WTC11 (cell line): ENCODE measurements around the gene NAA50. TPM values are rescaled to one million over a fixed set of nuclear protein-coding genes. Genes with fewer than 3 reads are reported as not detected.

ENCODE experiments used
- ATAC-seq: fragments of 200-7000 bp; cut with Tn5 transposase; 2 replicates; pipeline ENCODE4 v1.10.0; 2021; ENCODE audit warnings: mild to moderate bottlenecking, moderate library complexity
- Bru-seq: library from RNA; stranded (reverse); fragments of 400-500 nt; gene quantifications from one replicate; lab custom pipeline; 2021; lab: Mats Ljungman, UMichigan
- CTCF ChIA-PET: fragments of 300-600 bp; sonication (Branson Sonifier 250); formaldehyde crosslinking; loops from one replicate; lab custom pipeline; 2021; ENCODE audit warnings: antibody characterized with exemption; lab: Charles Lee
- POLR2A ChIA-PET: fragments of 350-600 bp; sonication (Branson Sonifier 250); formaldehyde crosslinking; loops from one replicate; lab custom pipeline; 2021; ENCODE audit warnings: antibody characterized with exemption; lab: Charles Lee
- DNase-seq: peaks from one replicate; pipeline ENCODE4 v3.0.0; 2021; ENCODE audit warnings: low spot score
- H3K27ac Mint-ChIP-seq: 2 replicates; pipeline ENCODE4 v1.8.0; 2021; ENCODE audit warnings: mixed read lengths
- H3K27me3 Mint-ChIP-seq: 2 replicates; pipeline ENCODE4 v1.8.0; 2021; ENCODE audit warnings: low read depth, mild to moderate bottlenecking, moderate library complexity, mixed read lengths
- H3K36me3 Mint-ChIP-seq: 2 replicates; pipeline ENCODE4 v1.8.0; 2021; ENCODE audit warnings: mixed read lengths
- H3K4me1 Mint-ChIP-seq: 2 replicates; pipeline ENCODE4 v1.8.0; 2022; ENCODE audit warnings: mixed read lengths
- H3K4me3 Mint-ChIP-seq: 2 replicates; pipeline ENCODE4 v1.8.0; 2021; ENCODE audit warnings: mild to moderate bottlenecking, moderate library complexity, mixed read lengths
- H3K9me3 Mint-ChIP-seq: 2 replicates; pipeline ENCODE4 v1.8.0; 2021; ENCODE audit warnings: mixed read lengths
- CREB1 ChIP-seq: sonication (generic); formaldehyde crosslinking; IDR thresholded peaks from 2 replicates; pipeline ENCODE4 v1.8.0; 2023; ENCODE audit warnings: mild to moderate bottlenecking, missing genetic modification reagents
- CREM ChIP-seq: sonication (generic); formaldehyde crosslinking; IDR thresholded peaks from 2 replicates; pipeline ENCODE4 v1.8.1; 2022; ENCODE audit warnings: mild to moderate bottlenecking, missing genetic modification reagents, moderate library complexity
- ESRRA ChIP-seq: sonication (generic); formaldehyde crosslinking; IDR thresholded peaks from 2 replicates; pipeline ENCODE4 v1.8.1; 2022; ENCODE audit warnings: mild to moderate bottlenecking, missing genetic modification reagents, borderline replicate concordance
- ETV6 ChIP-seq: sonication (generic); formaldehyde crosslinking; IDR thresholded peaks from 2 replicates; pipeline ENCODE4 v1.8.1; 2022; ENCODE audit warnings: mild to moderate bottlenecking, missing genetic modification reagents
- FOXK1 ChIP-seq: sonication (generic); formaldehyde crosslinking; IDR thresholded peaks from 2 replicates; pipeline ENCODE4 v1.8.0; 2022; ENCODE audit warnings: mild to moderate bottlenecking, moderate library complexity, missing genetic modification reagents
- FOXP1 ChIP-seq: sonication (generic); formaldehyde crosslinking; IDR thresholded peaks from 2 replicates; pipeline ENCODE4 v1.8.0; 2022; ENCODE audit warnings: missing genetic modification reagents, mild to moderate bottlenecking, moderate library complexity, borderline replicate concordance
- GABPB1 ChIP-seq: sonication (generic); formaldehyde crosslinking; IDR thresholded peaks from 2 replicates; pipeline ENCODE4 v1.8.1; 2023; ENCODE audit warnings: mild to moderate bottlenecking, missing genetic modification reagents
- NR2C2 ChIP-seq: sonication (generic); formaldehyde crosslinking; IDR thresholded peaks from 2 replicates; pipeline ENCODE4 v1.8.0; 2022; ENCODE audit warnings: mild to moderate bottlenecking, missing genetic modification reagents
- NR3C1 ChIP-seq: sonication (generic); formaldehyde crosslinking; conservative IDR thresholded peaks from 2 replicates; pipeline ENCODE4 v1.8.1; 2023; ENCODE audit warnings: low read depth, mild to moderate bottlenecking, missing genetic modification reagents
- RELA ChIP-seq: sonication (generic); formaldehyde crosslinking; IDR thresholded peaks from 2 replicates; pipeline ENCODE4 v1.8.1; 2022; ENCODE audit warnings: missing genetic modification reagents, mild to moderate bottlenecking, borderline replicate concordance
- SOX15 ChIP-seq: fragments of 250-450 bp; sonication (Bioruptor Pico); IDR thresholded peaks from 2 replicates; pipeline ENCODE4 v1.9.0; 2021; ENCODE audit warnings: mild to moderate bottlenecking
- TCF7 ChIP-seq: sonication (generic); formaldehyde crosslinking; IDR thresholded peaks from 2 replicates; pipeline ENCODE4 v1.8.0; 2022; ENCODE audit warnings: mild to moderate bottlenecking, low read depth, missing genetic modification reagents, moderate library complexity
- ZBTB21 ChIP-seq: sonication (generic); formaldehyde crosslinking; IDR thresholded peaks from 2 replicates; pipeline ENCODE4 v1.8.1; 2023; ENCODE audit warnings: mild to moderate bottlenecking, missing genetic modification reagents, borderline replicate concordance
- ZNF317 ChIP-seq: sonication (generic); formaldehyde crosslinking; IDR thresholded peaks from 2 replicates; pipeline ENCODE4 v1.8.1; 2023; ENCODE audit warnings: low read depth, mild to moderate bottlenecking, moderate library complexity, missing genetic modification reagents, borderline replicate concordance
- ZNF671 ChIP-seq: fragments of 250-450 bp; sonication (Bioruptor Pico); IDR thresholded peaks from 2 replicates; pipeline ENCODE4 v1.8.0; 2021; ENCODE audit warnings: mild to moderate bottlenecking
- long read RNA-seq, 3 experiments: library from RNA in 1 of 3; library from capped mRNA in 1 of 3; library from polyadenylated mRNA in 1 of 3; unstranded in 2 of 3; stranded (forward) in 1 of 3; transcript quantifications; one replicate each; pipeline ENCODE4 v2.0.0, GENCODE V29; 2021
- total RNA-seq: library from RNA; stranded (reverse); gene quantifications from 3 replicates; pipeline ENCODE4 v1.2.3, GENCODE V29; 2021
- TF ChIP-seq, protein P1 (sequence below): sonication (generic); formaldehyde crosslinking; IDR thresholded peaks from 2 replicates; pipeline ENCODE4 v1.8.1; 2023; ENCODE audit warnings: mild to moderate bottlenecking, moderate library complexity, missing genetic modification reagents
- TF ChIP-seq, protein P2 (sequence below): sonication (generic); formaldehyde crosslinking; IDR thresholded peaks from 2 replicates; pipeline ENCODE4 v1.8.0; 2022; ENCODE audit warnings: mild to moderate bottlenecking, missing genetic modification reagents
- TF ChIP-seq, protein P3 (sequence below): sonication (generic); formaldehyde crosslinking; IDR thresholded peaks from 2 replicates; pipeline ENCODE4 v1.8.1; 2022; ENCODE audit warnings: mild to moderate bottlenecking, moderate library complexity, missing genetic modification reagents
- TF ChIP-seq, protein P4 (sequence below): sonication (generic); formaldehyde crosslinking; IDR thresholded peaks from 2 replicates; pipeline ENCODE4 v1.8.0; 2022; ENCODE audit warnings: mild to moderate bottlenecking, missing genetic modification reagents
- TF ChIP-seq, protein P5 (sequence below): sonication (generic); formaldehyde crosslinking; IDR thresholded peaks from 2 replicates; pipeline ENCODE4 v1.8.0; 2022; ENCODE audit warnings: mild to moderate bottlenecking, missing genetic modification reagents
- TF ChIP-seq, protein P6 (sequence below): fragments of 250-450 bp; sonication (Bioruptor Pico); IDR thresholded peaks from 2 replicates; pipeline ENCODE4 v1.8.0; 2021; ENCODE audit warnings: mild to moderate bottlenecking
- TF ChIP-seq, protein P7 (sequence below): sonication (generic); formaldehyde crosslinking; IDR thresholded peaks from 2 replicates; pipeline ENCODE4 v1.8.0; 2023; ENCODE audit warnings: missing genetic modification reagents
- TF ChIP-seq, protein P8 (sequence below): sonication (generic); formaldehyde crosslinking; IDR thresholded peaks from 2 replicates; pipeline ENCODE4 v1.8.1; 2022; ENCODE audit warnings: mild to moderate bottlenecking, missing genetic modification reagents, moderate library complexity, borderline replicate concordance
- TF ChIP-seq, protein P9 (sequence below): sonication (generic); formaldehyde crosslinking; IDR thresholded peaks from 2 replicates; pipeline ENCODE4 v1.8.0; 2022; ENCODE audit warnings: mild to moderate bottlenecking, missing genetic modification reagents

The NAA50 gene
- 170 to 193 TPM (median 175 TPM) in 3 replicates for total RNA-seq
- percentile 98 among the genes with signal in this experiment for Bru-seq, nascent RNA
- long read RNA-seq, experiment 1, full-length matches to known transcripts, result 1,091 of 1,201 reads
- long read RNA-seq, experiment 1, partial matches to known transcripts, result 25 of 1,201 reads
- long read RNA-seq, experiment 1, other reads (novel, unspliced or antisense), result 85 of 1,201 reads
- long read RNA-seq, experiment 2, full-length matches to known transcripts, result 103 of 203 reads
- long read RNA-seq, experiment 2, partial matches to known transcripts, result 9 of 203 reads
- long read RNA-seq, experiment 2, other reads (novel, unspliced or antisense), result 91 of 203 reads
- long read RNA-seq, experiment 3, full-length matches to known transcripts, result 137 of 154 reads
- long read RNA-seq, experiment 3, partial matches to known transcripts, result 3 of 154 reads
- long read RNA-seq, experiment 3, other reads (novel, unspliced or antisense), result 14 of 154 reads

DNA sequence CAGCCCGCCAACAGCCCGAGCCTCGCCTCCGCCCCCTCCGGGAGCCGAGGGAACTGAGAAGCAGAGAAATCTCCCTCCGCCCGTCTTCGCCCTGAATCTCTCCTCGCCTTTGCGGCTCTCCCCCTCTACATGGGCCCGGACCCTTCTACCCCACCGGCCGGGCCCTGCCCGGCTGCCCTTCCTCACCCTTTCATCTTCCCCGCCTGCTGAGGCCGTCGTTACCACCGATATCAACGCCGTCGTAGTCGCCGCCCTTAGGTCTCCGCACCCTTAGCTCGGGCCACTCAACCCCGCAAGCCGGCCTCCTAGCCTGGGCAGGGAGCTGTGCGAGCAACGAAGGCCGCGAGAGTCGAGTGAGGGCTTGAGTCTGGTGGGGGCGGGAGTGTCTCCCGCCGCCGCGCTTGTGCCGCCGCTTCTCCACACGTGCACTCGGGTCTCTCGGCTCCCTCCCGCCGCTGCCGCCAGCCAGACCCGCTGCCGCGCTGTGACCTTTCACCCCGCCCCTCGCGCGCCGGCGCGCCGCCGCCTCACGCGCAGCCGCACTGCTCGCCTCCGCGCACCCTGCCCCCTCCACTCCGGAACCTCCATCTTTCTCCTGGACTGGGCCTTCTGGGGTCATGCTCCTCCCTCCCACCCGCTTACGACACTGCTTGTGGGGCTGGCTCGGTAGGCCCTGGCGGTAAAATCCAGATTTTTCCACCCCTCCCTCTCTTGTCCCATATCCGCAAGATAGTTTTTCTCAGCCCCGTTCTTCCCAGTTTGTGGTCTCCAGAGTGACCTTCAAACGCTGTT lies at the start of gene NAA50:
Gene NAA50, minus strand, starts transcription at position 494 of the 792 bp plus-strand sequence. Its CDS starts 300 bp downstream, at position 194.
- peak; percentile 70 for ATAC-seq
- POLR2A ChIA-PET, result interaction anchor here (0.5 to 1.8 kb wide), 6 partner anchors 10 to 160 kb away, joined by 3 to 7 read pairs (median 4); partner anchors contain the start of gene USF3
- DNase-seq, result peak; percentile 93
- Mint-ChIP-seq H3K27ac (peak within 1 kb of the TSS; percentile 100), H3K4me3 (peak within 1 kb of the TSS; percentile 98), H3K27me3 (no peaks in the 10 kb centered on the region), H3K9me3 (no peaks in the 10 kb centered on the region), H3K4me1 (peaks cover 53% of the 10 kb centered on the region), H3K36me3 (no peaks in the 10 kb centered on the region)
- CTCF ChIA-PET, result interaction anchor here (0.9 to 2.0 kb wide), 20 partner anchors 9 to 305 kb away, joined by 3 to 32 read pairs (median 4); partner anchors contain the start of genes CFAP44, GRAMD1C, SPICE1 and USF3
- TF ChIP-seq, protein P1, sequence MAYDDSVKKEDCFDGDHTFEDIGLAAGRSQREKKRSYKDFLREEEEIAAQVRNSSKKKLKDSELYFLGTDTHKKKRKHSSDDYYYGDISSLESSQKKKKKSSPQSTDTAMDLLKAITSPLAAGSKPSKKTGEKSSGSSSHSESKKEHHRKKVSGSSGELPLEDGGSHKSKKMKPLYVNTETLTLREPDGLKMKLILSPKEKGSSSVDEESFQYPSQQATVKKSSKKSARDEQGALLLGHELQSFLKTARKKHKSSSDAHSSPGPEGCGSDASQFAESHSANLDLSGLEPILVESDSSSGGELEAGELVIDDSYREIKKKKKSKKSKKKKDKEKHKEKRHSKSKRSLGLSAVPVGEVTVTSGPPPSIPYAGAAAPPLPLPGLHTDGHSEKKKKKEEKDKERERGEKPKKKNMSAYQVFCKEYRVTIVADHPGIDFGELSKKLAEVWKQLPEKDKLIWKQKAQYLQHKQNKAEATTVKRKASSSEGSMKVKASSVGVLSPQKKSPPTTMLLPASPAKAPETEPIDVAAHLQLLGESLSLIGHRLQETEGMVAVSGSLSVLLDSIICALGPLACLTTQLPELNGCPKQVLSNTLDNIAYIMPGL, result peak; percentile 84
- TF ChIP-seq, protein P2, sequence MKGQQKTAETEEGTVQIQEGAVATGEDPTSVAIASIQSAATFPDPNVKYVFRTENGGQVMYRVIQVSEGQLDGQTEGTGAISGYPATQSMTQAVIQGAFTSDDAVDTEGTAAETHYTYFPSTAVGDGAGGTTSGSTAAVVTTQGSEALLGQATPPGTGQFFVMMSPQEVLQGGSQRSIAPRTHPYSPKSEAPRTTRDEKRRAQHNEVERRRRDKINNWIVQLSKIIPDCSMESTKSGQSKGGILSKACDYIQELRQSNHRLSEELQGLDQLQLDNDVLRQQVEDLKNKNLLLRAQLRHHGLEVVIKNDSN, result no peak
- TF ChIP-seq SOX15 (no peak), NR3C1 (CRISPR knock-in tag) (0 out of 2 replicates have a peak, but pooled peaks have one; percentile 64), ZNF671 (CRISPR knock-in tag) (no peak), ZNF317 (CRISPR knock-in tag) (no peak), FOXK1 (peak; percentile 55; the same call in 1 of the 2 replicates), NR2C2 (peak; percentile 90), FOXP1 (no peak), TCF7 (CRISPR knock-in tag) (0 out of 2 replicates have a peak, but pooled peaks have one; percentile 20), ETV6 (CRISPR knock-in tag) (peak; percentile 44; the same call in 1 of the 2 replicates), CREB1 (no peak), ESRRA (CRISPR knock-in tag) (peak; percentile 61; the same call in 1 of the 2 replicates), CREM (0 out of 2 replicates have a peak, but pooled peaks have one; percentile 6), RELA (peak; percentile 76; the same call in 1 of the 2 replicates), ZBTB21 (CRISPR knock-in tag) (no peak), GABPB1 (CRISPR knock-in tag) (peak; percentile 23; the same call in 1 of the 2 replicates)
- TF ChIP-seq, protein P3, sequence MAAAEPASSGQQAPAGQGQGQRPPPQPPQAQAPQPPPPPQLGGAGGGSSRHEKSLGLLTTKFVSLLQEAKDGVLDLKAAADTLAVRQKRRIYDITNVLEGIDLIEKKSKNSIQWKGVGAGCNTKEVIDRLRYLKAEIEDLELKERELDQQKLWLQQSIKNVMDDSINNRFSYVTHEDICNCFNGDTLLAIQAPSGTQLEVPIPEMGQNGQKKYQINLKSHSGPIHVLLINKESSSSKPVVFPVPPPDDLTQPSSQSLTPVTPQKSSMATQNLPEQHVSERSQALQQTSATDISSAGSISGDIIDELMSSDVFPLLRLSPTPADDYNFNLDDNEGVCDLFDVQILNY (CRISPR knock-in tag), result peak; percentile 75
- TF ChIP-seq, protein P4, sequence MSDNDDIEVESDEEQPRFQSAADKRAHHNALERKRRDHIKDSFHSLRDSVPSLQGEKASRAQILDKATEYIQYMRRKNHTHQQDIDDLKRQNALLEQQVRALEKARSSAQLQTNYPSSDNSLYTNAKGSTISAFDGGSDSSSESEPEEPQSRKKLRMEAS (CRISPR knock-in tag), result peak; percentile 69; the same call in 1 of the 2 replicates
- TF ChIP-seq, protein P5, sequence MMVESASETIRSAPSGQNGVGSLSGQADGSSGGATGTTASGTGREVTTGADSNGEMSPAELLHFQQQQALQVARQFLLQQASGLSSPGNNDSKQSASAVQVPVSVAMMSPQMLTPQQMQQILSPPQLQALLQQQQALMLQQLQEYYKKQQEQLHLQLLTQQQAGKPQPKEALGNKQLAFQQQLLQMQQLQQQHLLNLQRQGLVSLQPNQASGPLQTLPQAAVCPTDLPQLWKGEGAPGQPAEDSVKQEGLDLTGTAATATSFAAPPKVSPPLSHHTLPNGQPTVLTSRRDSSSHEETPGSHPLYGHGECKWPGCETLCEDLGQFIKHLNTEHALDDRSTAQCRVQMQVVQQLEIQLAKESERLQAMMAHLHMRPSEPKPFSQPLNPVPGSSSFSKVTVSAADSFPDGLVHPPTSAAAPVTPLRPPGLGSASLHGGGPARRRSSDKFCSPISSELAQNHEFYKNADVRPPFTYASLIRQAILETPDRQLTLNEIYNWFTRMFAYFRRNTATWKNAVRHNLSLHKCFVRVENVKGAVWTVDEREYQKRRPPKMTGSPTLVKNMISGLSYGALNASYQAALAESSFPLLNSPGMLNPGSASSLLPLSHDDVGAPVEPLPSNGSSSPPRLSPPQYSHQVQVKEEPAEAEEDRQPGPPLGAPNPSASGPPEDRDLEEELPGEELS (CRISPR knock-in tag), result peak; percentile 75; the same call in 1 of the 2 replicates
- TF ChIP-seq, protein P6, sequence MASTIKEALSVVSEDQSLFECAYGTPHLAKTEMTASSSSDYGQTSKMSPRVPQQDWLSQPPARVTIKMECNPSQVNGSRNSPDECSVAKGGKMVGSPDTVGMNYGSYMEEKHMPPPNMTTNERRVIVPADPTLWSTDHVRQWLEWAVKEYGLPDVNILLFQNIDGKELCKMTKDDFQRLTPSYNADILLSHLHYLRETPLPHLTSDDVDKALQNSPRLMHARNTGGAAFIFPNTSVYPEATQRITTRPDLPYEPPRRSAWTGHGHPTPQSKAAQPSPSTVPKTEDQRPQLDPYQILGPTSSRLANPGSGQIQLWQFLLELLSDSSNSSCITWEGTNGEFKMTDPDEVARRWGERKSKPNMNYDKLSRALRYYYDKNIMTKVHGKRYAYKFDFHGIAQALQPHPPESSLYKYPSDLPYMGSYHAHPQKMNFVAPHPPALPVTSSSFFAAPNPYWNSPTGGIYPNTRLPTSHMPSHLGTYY (CRISPR knock-in tag), result no peak
- TF ChIP-seq, protein P7, sequence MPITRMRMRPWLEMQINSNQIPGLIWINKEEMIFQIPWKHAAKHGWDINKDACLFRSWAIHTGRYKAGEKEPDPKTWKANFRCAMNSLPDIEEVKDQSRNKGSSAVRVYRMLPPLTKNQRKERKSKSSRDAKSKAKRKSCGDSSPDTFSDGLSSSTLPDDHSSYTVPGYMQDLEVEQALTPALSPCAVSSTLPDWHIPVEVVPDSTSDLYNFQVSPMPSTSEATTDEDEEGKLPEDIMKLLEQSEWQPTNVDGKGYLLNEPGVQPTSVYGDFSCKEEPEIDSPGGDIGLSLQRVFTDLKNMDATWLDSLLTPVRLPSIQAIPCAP (CRISPR knock-in tag), result peak; percentile 50; the same call in 1 of the 2 replicates
- TF ChIP-seq, protein P8, sequence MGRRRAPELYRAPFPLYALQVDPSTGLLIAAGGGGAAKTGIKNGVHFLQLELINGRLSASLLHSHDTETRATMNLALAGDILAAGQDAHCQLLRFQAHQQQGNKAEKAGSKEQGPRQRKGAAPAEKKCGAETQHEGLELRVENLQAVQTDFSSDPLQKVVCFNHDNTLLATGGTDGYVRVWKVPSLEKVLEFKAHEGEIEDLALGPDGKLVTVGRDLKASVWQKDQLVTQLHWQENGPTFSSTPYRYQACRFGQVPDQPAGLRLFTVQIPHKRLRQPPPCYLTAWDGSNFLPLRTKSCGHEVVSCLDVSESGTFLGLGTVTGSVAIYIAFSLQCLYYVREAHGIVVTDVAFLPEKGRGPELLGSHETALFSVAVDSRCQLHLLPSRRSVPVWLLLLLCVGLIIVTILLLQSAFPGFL (CRISPR knock-in tag), result peak; percentile 84; the same call in 1 of the 2 replicates
- TF ChIP-seq, protein P9, sequence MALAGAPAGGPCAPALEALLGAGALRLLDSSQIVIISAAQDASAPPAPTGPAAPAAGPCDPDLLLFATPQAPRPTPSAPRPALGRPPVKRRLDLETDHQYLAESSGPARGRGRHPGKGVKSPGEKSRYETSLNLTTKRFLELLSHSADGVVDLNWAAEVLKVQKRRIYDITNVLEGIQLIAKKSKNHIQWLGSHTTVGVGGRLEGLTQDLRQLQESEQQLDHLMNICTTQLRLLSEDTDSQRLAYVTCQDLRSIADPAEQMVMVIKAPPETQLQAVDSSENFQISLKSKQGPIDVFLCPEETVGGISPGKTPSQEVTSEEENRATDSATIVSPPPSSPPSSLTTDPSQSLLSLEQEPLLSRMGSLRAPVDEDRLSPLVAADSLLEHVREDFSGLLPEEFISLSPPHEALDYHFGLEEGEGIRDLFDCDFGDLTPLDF (CRISPR knock-in tag), result no peak
